ENCODE measurements around the gene TSPYL1. TPM values are rescaled to one million over a fixed set of nuclear protein-coding genes. Genes with fewer than 3 reads are reported as not detected.

The TSPYL1 gene
- 24.9 to 32.8 TPM (median 30.5 TPM) in 5 replicates for total RNA-seq (2022; extraction: Qiagen RNA extraction; ENCODE audit: low read depth)

DNA sequence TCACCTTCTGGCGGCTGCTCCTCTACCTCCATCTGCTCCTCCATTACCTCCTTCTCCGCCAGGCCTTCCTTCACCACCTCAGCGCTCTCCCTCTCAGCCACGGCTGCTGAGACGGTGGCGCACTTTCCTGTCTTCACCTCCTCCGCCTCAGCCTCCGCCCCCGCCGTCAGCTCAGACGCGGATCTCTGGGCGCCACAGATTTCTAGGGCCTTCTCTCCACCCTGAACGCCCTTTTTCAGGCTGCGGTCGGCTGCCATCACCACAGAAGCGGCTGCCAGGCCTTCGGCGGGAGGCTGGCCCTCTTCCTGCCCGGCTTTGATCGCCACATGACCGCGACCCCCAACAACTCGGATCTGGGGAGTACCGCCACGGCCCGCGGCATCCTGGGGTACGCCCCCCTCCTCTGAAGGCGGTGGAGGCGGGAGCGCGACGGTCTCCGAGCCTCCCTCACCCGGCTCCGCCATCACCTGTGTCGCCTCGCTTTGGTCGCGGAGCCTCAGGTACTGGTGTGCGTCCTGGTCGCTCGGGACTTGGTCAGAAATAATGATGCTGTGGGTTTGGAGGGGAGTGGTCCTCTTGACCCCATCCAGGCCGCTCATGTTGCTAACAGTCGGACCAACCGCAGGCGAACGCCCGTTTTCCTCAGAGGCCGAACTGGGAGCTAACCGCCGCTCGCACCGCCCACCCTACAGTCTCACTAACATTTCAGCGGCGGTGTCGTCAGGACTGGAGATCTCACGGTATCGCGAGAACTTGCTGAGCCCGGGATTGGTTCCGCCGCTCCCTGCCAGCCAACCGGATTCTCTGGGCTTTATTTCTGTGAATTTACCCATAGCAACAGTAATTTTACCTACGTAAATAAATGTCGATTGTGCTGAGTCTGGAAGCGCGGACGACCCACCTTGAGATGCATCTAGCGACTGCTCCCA, at the start of gene TSPYL1:
Gene TSPYL1 (minus strand): TSS at position 699 of the 929 bp plus-strand sequence. CDS start 100 bp downstream, at position 599.

GRCh38 chr6:116253505-116254296, 26.0 kb downstream of the TSPYL1 start, which contains the start of gene TSPYL4:
TSS of gene TSPYL4 (minus strand) at chr6:116254075. CDS start at chr6:116254008, 67 bp downstream.

Other genes with a start within 250 kb of the TSPYL1 start
- 0.71 to 1.7 TPM (median 1.5 TPM) in 5 replicates for gene FRK, start 219.0 kb downstream of the TSPYL1 start, total RNA-seq (2022; extraction: Qiagen RNA extraction; ENCODE audit: low read depth)
- gene NT5DC1, start 179.1 kb downstream of the TSPYL1 start, total RNA-seq (2022; extraction: Qiagen RNA extraction; ENCODE audit: low read depth): 22.3 to 31.2 TPM (median 25.3 TPM) in 5 replicates
- gene COL10A1, start 153.8 kb downstream of the TSPYL1 start, total RNA-seq (2022; extraction: Qiagen RNA extraction; ENCODE audit: low read depth): 0.06 TPM in 1 of 5 replicates, not detected in the others
- 2.0 to 3.8 TPM (median 3.2 TPM) in 5 replicates for gene TSPYL4, start 25.9 kb downstream of the TSPYL1 start, total RNA-seq (2022; extraction: Qiagen RNA extraction; ENCODE audit: low read depth)
- gene DSE, start 91.0 kb upstream of the TSPYL1 start, total RNA-seq (2022; extraction: Qiagen RNA extraction; ENCODE audit: low read depth): 12.4 to 19.1 TPM (median 17.3 TPM) in 5 replicates
- not detected in 5 replicates for gene CALHM6, start 181.4 kb upstream of the TSPYL1 start, total RNA-seq (2022; extraction: Qiagen RNA extraction; ENCODE audit: low read depth)
- 0.03 to 0.10 TPM (median 0.07 TPM) in 5 replicates for gene CALHM5, start 231.7 kb upstream of the TSPYL1 start, total RNA-seq (2022; extraction: Qiagen RNA extraction; ENCODE audit: low read depth)